H4 (cell line): ENCODE results near the gene CLEC18B. TPM values are rescaled to one million over a fixed set of nuclear protein-coding genes. Genes with fewer than 3 reads are reported as not detected.
"Not testable (repeated sequence)": the region's sequence is repeated elsewhere in the genome, so short reads cannot be mapped to it uniquely, and the experiment has no call there.

Source experiments
- DNase-seq: peaks from one replicate; pipeline ENCODE4 v3.0.0-alpha.2; 2015; ENCODE audit warnings: low spot score
- total RNA-seq: library from RNA; depleted of rRNA; stranded (reverse); fragments of >200 nt; shearing (Covaris generic); gene quantifications from 2 replicates; pipeline ENCODE4 v1.2.3, GENCODE V29; 2014

Gene CLEC18B
- total RNA-seq, 1 experiment from 2014 or later: 0.02 TPM

DNA sequence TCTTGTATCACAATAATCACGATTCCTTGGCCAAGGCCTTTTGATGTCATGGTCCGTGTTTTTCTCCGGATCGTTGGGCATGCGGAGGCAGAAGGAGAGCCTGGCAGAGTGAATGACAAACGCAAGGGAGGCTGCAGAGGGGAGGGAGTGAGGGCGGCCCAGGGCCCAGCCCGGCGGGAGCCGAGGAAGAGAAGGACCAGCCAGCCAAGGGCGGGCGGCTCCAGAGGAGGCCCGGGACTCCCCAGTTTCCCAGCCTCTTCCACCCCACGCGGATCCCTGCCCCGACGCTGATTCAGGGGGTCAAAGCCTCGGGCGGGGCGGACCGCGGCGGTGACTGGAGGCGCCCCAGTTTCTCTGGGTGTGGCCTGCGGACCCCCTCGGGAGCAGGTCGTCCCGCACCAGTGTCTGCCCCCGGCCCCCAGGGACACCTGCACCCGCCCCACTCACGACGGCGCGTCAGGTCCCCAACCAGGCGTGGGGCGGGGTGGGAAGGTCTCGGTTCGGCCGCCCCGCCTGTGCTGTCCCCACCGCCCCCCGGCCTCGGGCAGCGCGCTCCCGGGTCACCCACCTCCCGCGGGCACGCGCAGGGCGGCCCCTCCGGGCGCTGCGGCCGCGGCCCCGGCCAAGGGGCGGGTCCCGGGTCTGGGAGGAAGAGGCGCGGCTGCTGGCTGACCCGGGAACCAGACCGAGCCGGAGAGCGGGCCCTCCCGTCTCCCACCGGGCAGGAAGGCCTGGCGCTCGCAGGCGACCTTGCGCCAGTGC lies 14.5 kb downstream of the CLEC18B start:
- not testable (repeated sequence) for DNase-seq

DNA sequence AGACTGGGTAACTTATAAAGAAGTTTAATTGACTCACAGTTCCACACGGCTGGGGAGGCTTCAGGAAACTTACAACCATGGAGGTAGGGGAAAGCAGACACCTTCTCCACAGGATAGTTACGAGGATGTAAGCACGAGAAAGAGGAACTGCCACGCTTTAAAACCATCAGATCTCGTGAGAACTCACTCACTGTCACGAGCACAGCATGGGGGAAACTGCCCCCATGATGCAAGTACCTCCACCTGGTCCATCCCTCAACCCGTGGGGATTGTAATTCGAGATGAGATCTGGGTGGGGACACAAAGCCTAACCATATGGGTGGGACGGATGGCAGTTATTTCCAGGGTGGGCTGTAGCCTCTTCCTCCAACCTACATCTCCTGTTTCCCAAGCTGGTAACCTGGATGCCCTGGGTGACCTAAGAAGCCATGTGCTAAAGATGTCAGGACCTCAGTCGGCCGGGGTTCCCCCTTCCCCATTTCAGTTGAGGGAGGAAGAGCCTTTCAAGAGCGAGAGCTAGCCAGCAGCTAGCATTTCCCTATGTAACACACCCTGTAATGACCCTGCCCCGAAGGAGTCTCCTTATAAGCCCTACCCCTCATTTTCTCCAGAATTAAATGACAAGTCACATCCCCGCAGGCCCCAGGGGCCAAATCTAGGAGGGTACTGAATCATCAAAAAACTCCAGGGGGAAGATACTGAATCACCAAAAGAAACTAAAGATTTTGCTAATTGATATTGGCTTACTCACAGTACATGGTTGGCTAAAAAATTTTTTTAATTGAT lies 16.9 kb downstream of the CLEC18B start:
- not testable (repeated sequence) for DNase-seq

DNA sequence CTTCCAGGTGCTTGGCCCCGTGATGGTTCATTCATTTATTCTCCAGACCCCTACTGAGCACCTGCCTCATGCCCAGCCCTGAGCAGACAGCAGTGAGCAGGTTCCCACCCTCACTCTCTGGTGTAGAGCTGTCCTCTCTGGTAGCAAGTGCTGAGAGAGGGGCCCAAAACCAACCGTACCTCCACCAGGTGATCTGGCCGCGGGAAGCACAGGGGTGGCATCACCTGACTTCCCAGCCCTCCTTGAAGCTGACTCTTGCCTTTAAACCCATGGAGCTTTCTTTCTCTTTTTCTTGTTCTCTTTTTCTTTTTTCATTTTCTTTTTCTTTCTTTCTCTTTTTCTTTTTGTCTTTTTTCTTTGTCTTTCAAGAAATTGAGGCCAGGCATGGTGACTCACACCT lies 21.0 kb downstream of the CLEC18B start:
- DNase-seq: not testable (repeated sequence)

GRCh38 chr16:74398212-74398895 lies 22.9 kb downstream of the CLEC18B start:
- DNase-seq: not testable (repeated sequence)

DNA sequence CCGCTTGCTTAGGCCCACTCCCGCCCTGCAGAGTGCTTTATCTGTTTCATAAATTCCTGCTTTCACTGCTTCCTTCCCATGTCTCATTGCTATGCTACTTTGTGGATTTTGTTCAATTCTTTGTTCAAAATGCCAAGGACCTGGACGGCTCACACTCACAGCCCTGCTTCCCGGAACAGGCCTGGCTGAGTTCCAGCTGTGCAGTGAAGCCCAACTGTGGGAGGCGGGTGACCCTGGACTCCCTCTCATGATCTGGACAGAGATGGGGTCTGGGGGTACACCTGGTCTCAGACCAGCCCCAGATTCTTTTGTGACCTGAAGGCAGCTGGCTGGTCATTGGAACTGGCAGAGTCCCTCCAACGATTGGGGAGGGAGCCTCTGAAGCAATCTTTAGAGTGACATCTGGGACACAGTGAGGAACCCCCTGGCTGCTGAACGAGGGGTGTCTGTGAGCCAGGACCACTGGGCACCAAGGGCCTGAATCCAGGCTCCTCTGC lies 24.7 kb downstream of the CLEC18B start:
- peak; percentile 1 for DNase-seq

- not testable (repeated sequence) for DNase-seq
Measured at GRCh38 chr16:74394604-74395003, 26.7 kb downstream of the CLEC18B start.

GRCh38 chr16:74394131-74394530 lies 27.1 kb downstream of the CLEC18B start:
- DNase-seq: not testable (repeated sequence)

- DNase-seq: not testable (repeated sequence)
Measured at GRCh38 chr16:74391454-74392050, 29.7 kb downstream of the CLEC18B start.

DNA sequence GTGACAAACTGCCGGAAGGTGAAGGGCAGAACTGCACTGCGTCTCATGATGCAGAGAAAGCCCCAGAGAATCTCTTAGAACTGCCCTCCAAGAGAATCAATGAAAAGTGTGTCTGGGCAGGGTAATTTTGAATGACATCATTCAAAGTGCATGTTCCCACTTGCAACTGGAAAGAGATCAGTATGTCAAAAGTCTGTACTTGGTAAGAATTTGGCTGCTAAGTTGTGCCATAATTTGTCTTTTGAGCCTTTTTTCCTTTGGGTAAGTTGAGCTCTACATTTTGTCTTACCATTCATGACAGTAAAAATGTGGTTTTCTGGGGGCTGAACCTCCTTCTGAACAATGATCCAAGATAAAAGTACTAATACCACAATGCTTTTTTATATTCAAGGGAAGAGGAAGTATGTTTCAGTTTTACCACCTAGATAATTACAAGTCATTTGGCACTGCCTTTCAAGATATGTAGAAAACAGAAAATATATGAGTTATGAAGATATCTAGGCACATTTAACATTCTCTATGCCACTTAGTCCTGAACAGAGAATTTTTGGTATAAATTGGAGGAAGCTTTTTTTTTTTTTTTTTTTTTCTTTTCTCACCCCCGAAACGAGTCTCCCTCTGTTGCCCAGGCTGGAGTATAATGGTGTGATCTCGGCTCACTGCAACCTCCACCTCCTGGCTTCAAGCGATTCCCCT lies 38.8 kb downstream of the CLEC18B start:
- not testable (repeated sequence) for DNase-seq

- DNase-seq: not testable (repeated sequence)
Measured at GRCh38 chr16:74373847-74374184, 47.5 kb downstream of the CLEC18B start.

DNA sequence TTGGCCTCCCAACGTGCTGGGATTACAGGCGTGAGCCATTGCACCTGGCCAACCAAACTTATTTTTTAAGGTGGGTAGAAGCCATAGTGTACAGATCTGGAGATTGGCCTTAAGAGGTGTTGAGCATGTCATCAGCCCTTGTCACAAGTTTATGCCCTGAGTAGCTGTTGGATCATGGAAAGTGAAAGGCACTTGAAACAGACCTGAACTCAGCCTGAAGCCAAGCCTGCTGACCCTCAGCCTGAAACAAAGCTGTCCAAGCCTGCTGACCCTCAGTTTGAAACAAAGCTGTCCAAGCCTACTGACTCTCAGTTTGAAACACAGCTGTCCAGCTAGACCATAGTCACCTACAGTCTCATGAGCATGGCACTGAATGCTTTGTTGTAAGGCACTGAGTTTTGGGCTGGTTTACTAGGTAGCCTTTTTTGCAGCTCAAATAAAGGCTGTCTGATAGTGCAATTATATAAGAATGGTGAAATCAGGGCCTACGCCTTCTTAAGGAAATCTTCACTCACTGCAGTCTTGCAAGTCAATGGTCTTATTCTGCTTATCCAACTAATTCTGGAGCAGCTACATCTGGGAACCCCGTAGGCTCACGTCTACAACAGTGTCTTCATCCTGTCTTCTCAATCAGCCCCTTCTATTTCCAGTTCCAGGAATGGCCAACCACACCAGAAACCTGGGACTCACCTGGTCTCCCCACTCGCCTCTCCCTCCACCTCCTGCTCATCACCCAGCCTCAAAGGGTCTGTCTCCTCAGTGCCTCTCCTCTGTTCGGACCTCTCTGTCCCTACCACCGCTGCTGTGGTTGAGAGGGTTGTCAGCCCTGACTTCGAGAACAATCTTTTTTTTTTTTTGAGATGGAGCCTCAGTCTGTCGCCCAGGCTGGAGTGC lies 48.1 kb downstream of the CLEC18B start:
- DNase-seq: no peak

- DNase-seq: no peak
Measured at GRCh38 chr16:74372369-74372768, 48.9 kb downstream of the CLEC18B start.

DNA sequence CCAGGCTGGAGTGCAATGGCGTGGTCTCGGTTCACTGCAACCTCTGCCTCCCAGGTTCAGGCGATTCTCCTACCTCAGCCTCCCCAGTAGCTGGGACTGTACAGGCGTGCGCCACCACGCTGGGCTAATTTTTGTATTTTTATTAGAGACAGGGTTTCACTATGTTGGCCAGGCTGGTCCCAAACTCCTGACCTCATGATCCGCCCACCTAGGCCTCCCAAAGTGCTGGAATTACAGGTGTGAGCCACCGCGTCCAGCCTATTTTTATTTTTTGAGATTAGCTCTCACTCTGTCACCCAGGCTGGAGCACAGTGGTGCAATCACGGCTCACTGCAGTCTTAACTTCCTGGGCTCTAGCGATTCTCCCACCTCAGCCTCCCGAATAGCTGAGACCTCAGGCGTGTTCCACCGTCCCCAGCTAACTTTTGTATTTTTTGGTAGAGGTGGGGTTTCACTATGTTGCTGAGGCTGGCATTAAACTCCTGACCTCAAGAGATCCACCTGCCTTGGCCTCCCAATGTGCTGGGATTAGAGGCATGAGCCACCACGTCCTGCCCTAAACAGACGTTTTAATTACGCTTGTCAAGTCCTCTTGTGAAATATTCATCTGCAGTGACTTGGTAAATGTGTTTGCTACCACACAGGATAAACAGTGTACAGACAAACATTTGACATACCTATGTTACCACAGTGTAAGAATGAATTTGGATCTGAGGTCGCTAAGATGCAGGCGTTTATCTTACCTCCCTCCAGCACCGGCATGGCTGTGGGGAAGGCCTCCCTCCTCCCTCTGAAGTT lies 50.7 kb downstream of the CLEC18B start:
- not testable (repeated sequence) for DNase-seq

- peak; percentile 86 for DNase-seq
Measured at GRCh38 chr16:74368002-74368911, 53.0 kb downstream of the CLEC18B start.

GRCh38 chr16:74367469-74368001 lies 53.7 kb downstream of the CLEC18B start:
- DNase-seq: not testable (repeated sequence)

DNA sequence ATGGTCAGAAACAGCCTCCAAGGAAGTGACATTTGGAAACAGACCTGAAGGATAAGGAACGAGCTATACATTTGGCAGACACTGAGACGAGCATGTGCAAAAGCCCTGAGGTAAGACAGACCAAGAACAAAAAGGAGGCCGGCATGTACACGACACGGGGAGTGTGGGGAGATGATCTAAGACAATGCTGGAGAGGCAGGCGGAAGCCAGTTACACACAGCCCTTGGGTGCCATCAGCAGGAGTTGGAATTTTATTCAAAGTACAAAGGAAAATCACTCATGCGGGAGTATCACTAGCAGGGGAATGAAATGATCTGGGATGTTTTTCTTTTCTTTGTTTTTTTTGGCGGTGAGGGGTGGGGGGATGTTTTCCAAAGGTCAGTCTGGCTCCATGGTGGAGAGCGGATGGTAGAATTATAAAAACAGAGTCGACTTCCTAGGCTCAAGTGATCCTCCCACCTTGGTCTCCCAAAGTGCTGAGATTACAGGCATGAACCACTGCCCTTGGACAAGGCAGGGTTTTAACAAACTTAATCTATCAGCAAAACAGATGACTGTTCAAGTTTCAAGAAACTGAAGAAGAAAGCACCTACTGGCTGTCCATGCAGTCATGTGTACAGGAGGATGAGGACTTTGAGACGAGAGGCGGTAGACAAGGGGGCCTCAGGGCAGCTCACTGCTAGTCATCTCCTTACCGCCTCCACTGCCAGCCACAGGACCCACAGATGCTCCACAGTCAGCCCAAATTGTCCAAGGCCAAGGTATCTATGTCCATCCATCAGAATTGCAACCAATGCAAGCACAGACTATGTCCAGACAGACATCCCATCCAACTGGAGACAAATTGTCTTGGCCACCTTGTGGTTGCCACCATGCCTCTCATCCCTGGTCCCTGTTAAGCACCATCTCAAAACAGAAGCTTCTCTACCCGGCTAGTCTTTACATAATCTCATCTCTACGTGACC lies 59.4 kb downstream of the CLEC18B start:
- not testable (repeated sequence) for DNase-seq
